GM19438 (cell line): ENCODE measurements around the gene PCDH15.

Experiments used
- ATAC-seq: cut with Tn5 transposase; IDR thresholded peaks from one replicate; pipeline ENCODE4 v1.9.1; 2021; ENCODE audit warnings: low read depth; ENCODE audit not compliant: unreplicated experiment

Gene PCDH15

GRCh38 chr10:54800741-54801421 is at the start of gene PCDH15:
Gene PCDH15 (minus strand): TSS chr10:54801231. CDS start chr10:54664262, 136,969 bp downstream.
- ATAC-seq: no peak

- no peak for ATAC-seq
Observed at GRCh38 chr10:54843932-54844331, 42.9 kb upstream of the PCDH15 start.

GRCh38 chr10:54843085-54843646 is 42.1 kb upstream of the PCDH15 start:
- ATAC-seq: no peak

- no peak for ATAC-seq
Observed at GRCh38 chr10:54837479-54837878, 36.4 kb upstream of the PCDH15 start.

- no peak for ATAC-seq
Observed at GRCh38 chr10:54833029-54833428, 32.0 kb upstream of the PCDH15 start.

- no peak for ATAC-seq
Observed at GRCh38 chr10:54826994-54827560, 26.0 kb upstream of the PCDH15 start.

- ATAC-seq: no peak
Observed at GRCh38 chr10:54815583-54815982, 14.6 kb upstream of the PCDH15 start.

- no peak for ATAC-seq
Observed at GRCh38 chr10:54808186-54808935, 7.3 kb upstream of the PCDH15 start.

GRCh38 chr10:54799506-54799905 is 1.5 kb downstream of the PCDH15 start:
- ATAC-seq: no peak

- no peak for ATAC-seq
Observed at GRCh38 chr10:54797636-54798321, 3.3 kb downstream of the PCDH15 start.

- ATAC-seq: no peak
Observed at GRCh38 chr10:54796881-54797280, 4.2 kb downstream of the PCDH15 start.

- no peak for ATAC-seq
Observed at GRCh38 chr10:54776622-54777021, 24.4 kb downstream of the PCDH15 start.

GRCh38 chr10:54772468-54773122 is 28.4 kb downstream of the PCDH15 start:
- no peak for ATAC-seq

- ATAC-seq: no peak
Observed at GRCh38 chr10:54769051-54769450, 32.0 kb downstream of the PCDH15 start.

GRCh38 chr10:54758791-54759190 is 42.2 kb downstream of the PCDH15 start:
- ATAC-seq: no peak

- ATAC-seq: no peak
Observed at GRCh38 chr10:54749623-54750022, 51.4 kb downstream of the PCDH15 start.

GRCh38 chr10:54745436-54745835 is 55.6 kb downstream of the PCDH15 start:
- ATAC-seq: no peak

- no peak for ATAC-seq
Observed at GRCh38 chr10:54742416-54742815, 58.6 kb downstream of the PCDH15 start.

GRCh38 chr10:54728511-54728910 is 72.5 kb downstream of the PCDH15 start:
- ATAC-seq: no peak

GRCh38 chr10:54722075-54722474 is 79.0 kb downstream of the PCDH15 start:
- ATAC-seq: no peak
